Endothelial cell of umbilical vein (primary cell): Measurements from ENCODE around the gene GRK5.

ENCODE experiments used
- EZH2 ChIP-seq: IDR thresholded peaks from 2 replicates; pipeline ENCODE4 v1.6.1; 2012; ENCODE audit warnings: borderline replicate concordance, low read depth, mild to moderate bottlenecking, moderate library complexity, low read length, inconsistent platforms; ENCODE audit not compliant: severe bottlenecking
- FOS ChIP-seq: IDR thresholded peaks from 2 replicates; pipeline ENCODE4 v1.6.1; 2011; ENCODE audit warnings: mild to moderate bottlenecking, low read length, moderate library complexity, borderline replicate concordance; ENCODE audit not compliant: insufficient read depth
- GATA2 ChIP-seq: IDR thresholded peaks from 2 replicates; pipeline ENCODE4 v1.7.0; 2011; ENCODE audit warnings: low read depth, mild to moderate bottlenecking, moderate library complexity, mixed read lengths, low read length; ENCODE audit not compliant: insufficient read length, insufficient read depth
- JUN ChIP-seq: IDR thresholded peaks from 2 replicates; pipeline ENCODE4 v1.6.1; 2011; ENCODE audit warnings: borderline replicate concordance, low read depth; ENCODE audit not compliant: insufficient read length, insufficient read depth
- MYC ChIP-seq: IDR thresholded peaks from one replicate; pipeline ENCODE4 v1.6.1; 2011; ENCODE audit warnings: mild to moderate bottlenecking, low read depth, low read length
- POLR2A ChIP-seq: IDR thresholded peaks from 2 replicates; pipeline ENCODE4 v1.6.1; 2012; ENCODE audit warnings: low read depth, mild to moderate bottlenecking, control low read depth, low read length
- POLR2AphosphoS5 ChIP-seq: IDR thresholded peaks from 2 replicates; pipeline ENCODE4 v1.6.1; 2012; ENCODE audit warnings: low read depth, mild to moderate bottlenecking, control low read depth, low read length, moderate library complexity; ENCODE audit not compliant: insufficient read depth
- TF ChIP-seq, protein P1 (sequence below), 2 donors: IDR thresholded peaks; 1 replicate in 1 of 2; 2 replicates in 1 of 2; pipeline ENCODE4 v1.5.1; 2011; ENCODE audit warnings: low read length in 2 of 2, mild to moderate bottlenecking in 2 of 2, moderate library complexity in 2 of 2, control low read depth in 1 of 2, inconsistent platforms in 1 of 2, low read depth in 1 of 2; ENCODE audit not compliant: insufficient read depth in 1 of 2; ENCODE audit errors: extremely low read depth in 1 of 2
- TF ChIP-seq, protein P2 (sequence below): IDR thresholded peaks from 2 replicates; pipeline ENCODE4 v1.6.1; 2011; ENCODE audit not compliant: insufficient read depth, insufficient read length

DNA sequence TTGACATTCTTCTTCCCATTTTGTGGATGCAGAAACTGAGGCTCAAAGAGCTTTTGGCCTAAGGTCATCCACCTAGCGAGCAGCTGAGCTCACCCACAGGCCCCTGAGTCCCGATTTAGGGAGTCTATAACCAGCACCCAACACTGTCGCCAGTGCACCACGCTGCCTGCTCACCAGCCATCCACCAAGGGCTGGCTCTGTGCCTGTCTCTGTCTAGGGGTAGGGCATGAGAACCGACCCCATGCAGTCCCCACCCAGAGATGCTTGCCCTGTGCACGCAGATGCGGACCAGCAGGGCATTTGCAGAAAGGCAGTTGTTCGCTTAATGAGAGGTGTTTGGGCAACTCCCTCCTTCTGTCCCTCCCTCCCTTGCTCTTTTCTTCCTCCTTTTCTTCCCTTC, 97.2 kb downstream of the GRK5 start:
- TF ChIP-seq POLR2A (no peak), GATA2 (no peak), JUN (no peak), EZH2 (no peak), FOS (no peak), POLR2AphosphoS5 (no peak), MYC (no peak)
- TF ChIP-seq, protein P1, sequence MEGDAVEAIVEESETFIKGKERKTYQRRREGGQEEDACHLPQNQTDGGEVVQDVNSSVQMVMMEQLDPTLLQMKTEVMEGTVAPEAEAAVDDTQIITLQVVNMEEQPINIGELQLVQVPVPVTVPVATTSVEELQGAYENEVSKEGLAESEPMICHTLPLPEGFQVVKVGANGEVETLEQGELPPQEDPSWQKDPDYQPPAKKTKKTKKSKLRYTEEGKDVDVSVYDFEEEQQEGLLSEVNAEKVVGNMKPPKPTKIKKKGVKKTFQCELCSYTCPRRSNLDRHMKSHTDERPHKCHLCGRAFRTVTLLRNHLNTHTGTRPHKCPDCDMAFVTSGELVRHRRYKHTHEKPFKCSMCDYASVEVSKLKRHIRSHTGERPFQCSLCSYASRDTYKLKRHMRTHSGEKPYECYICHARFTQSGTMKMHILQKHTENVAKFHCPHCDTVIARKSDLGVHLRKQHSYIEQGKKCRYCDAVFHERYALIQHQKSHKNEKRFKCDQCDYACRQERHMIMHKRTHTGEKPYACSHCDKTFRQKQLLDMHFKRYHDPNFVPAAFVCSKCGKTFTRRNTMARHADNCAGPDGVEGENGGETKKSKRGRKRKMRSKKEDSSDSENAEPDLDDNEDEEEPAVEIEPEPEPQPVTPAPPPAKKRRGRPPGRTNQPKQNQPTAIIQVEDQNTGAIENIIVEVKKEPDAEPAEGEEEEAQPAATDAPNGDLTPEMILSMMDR (IDR thresholded peaks at IDR 0.05; ENCODE audit: extremely low read depth in 1 of 2, insufficient read depth in 1 of 2, low read depth in 1 of 2, low read length in 2 of 2): no peak
- TF ChIP-seq, protein P2, sequence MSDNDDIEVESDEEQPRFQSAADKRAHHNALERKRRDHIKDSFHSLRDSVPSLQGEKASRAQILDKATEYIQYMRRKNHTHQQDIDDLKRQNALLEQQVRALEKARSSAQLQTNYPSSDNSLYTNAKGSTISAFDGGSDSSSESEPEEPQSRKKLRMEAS: no peak
